H1 (cell line): ENCODE results near the gene YIPF1. TPM values are rescaled to one million over a fixed set of nuclear protein-coding genes. Genes with fewer than 3 reads are reported as not detected.

ENCODE experiments used
- CBX8 ChIP-seq: fragments of 300-800, 300-1000 bp; sonication (generic); IDR thresholded peaks from 2 replicates; pipeline ENCODE4 v1.7.1; 2016; ENCODE audit warnings: low read depth, low read length, borderline replicate concordance
- CHD7 ChIP-seq: fragments of 300-600 bp; sonication (generic); IDR thresholded peaks from 2 replicates; pipeline ENCODE4 v1.7.1; 2012; ENCODE audit warnings: low read length, moderate library complexity, mild to moderate bottlenecking, inconsistent platforms; ENCODE audit not compliant: insufficient replicate concordance
- JUND ChIP-seq: IDR thresholded peaks from 2 replicates; pipeline ENCODE4 v1.6.1; 2011; ENCODE audit warnings: mild to moderate bottlenecking, improper control_type of control experiment, low read length
- NRF1 ChIP-seq: IDR thresholded peaks from 2 replicates; pipeline ENCODE4 v1.6.1; 2011; ENCODE audit warnings: mild to moderate bottlenecking, low read depth, low read length, improper control_type of control experiment
- SIRT6 ChIP-seq: IDR thresholded peaks from one replicate; pipeline ENCODE4 v1.7.1; 2012; ENCODE audit warnings: low read length, inconsistent platforms
- SP4 ChIP-seq: IDR thresholded peaks from 2 replicates; pipeline ENCODE4 v1.6.1; 2012; ENCODE audit warnings: low read length, inconsistent platforms
- USF2 ChIP-seq: IDR thresholded peaks from 2 replicates; pipeline ENCODE4 v1.6.1; 2011; ENCODE audit warnings: low read length, improper control_type of control experiment
- polyA plus RNA-seq, 7 experiments: library from polyadenylated mRNA; depleted of rRNA in 3 of 7; stranded (reverse) in 5 of 7; unstranded in 2 of 7; fragments of >200 nt in 5 of 7; fragments of 200-250 nt in 2 of 7; gene quantifications; 1 replicate in 5 of 7; 2 replicates in 1 of 7; 4 replicates in 1 of 7; pipeline versions ENCODE4 v1.2.1 to v1.2.3, GENCODE V29; 2011 to 2013; ENCODE audit warnings: missing spikeins in 2 of 7, mixed read lengths in 2 of 7
- total RNA-seq: library from RNA; stranded (reverse); fragmentation: NEBNext Ultra II Directional; extraction: Animal tissue kit (Norgen Biotek cat#: 25700); gene quantifications from 2 replicates; pipeline ENCODE4 v1.2.1, GENCODE V29; 2021

Gene YIPF1
- total and polyA plus RNA-seq, 2 of the 8 experiments (the other 6 are each of a cell fraction or from before 2014, with no cell fraction given), result 31.8 to 53.7 TPM

- TF ChIP-seq CHD7 (no peak), NRF1 (no peak), CBX8 (no peak), JUND (no peak), USF2 (no peak), SIRT6 (no peak), SP4 (no peak)
Measured at GRCh38 chr1:53847980-53848379, 41.6 kb downstream of the YIPF1 start (continued).
